Liver (tissue), 9 donors: ENCODE results near the gene MKNK2. TPM values are rescaled to one million over a fixed set of nuclear protein-coding genes. Genes with fewer than 3 reads are reported as not detected.

ENCODE experiments used
- DNase-seq: peaks from one replicate; pipeline ENCODE4 v3.0.0-alpha.2; 2017; ENCODE audit warnings: low spot score
- H3K27ac ChIP-seq, 2 donors: one replicate each; pipeline ENCODE4 v1.7.0; 2013; ENCODE audit warnings: inconsistent platforms in 2 of 2, low read length in 2 of 2, control low read depth in 1 of 2, low read depth in 1 of 2, mild to moderate bottlenecking in 1 of 2
- H3K27me3 ChIP-seq, 4 donors: one replicate each; pipeline versions ENCODE4 v1.6.1 to v1.7.0; 2013; ENCODE audit warnings: low read length in 3 of 4, inconsistent platforms in 1 of 4, mild to moderate bottlenecking in 1 of 4, moderate library complexity in 1 of 4; ENCODE audit not compliant: control insufficient read depth in 4 of 4, insufficient read depth in 4 of 4
- H3K36me3 ChIP-seq, 4 donors: one replicate each; pipeline versions ENCODE4 v1.6.1 to v1.7.0; 2013; ENCODE audit warnings: low read length in 3 of 4, mild to moderate bottlenecking in 3 of 4, low read depth in 1 of 4, moderate library complexity in 1 of 4; ENCODE audit not compliant: control insufficient read depth in 4 of 4, insufficient read depth in 3 of 4
- H3K4me1 ChIP-seq, 4 donors: one replicate each; pipeline versions ENCODE4 v1.6.1 to v1.7.0; 2013; ENCODE audit warnings: low read length in 3 of 4, mild to moderate bottlenecking in 3 of 4, moderate library complexity in 1 of 4; ENCODE audit not compliant: control insufficient read depth in 4 of 4, insufficient read depth in 4 of 4
- H3K4me3 ChIP-seq, 3 donors: one replicate each; pipeline versions ENCODE4 v1.6.1 to v1.7.0; 2013; ENCODE audit warnings: low read length in 3 of 3, control low read depth in 1 of 3, low read depth in 1 of 3, mild to moderate bottlenecking in 1 of 3
- H3K9ac ChIP-seq, 2 donors: one replicate each; pipeline ENCODE4 v1.7.0; 2013; ENCODE audit warnings: low read length in 2 of 2, mild to moderate bottlenecking in 2 of 2, moderate library complexity in 2 of 2, control low read depth in 1 of 2, low read depth in 1 of 2
- H3K9me3 ChIP-seq, 4 donors: one replicate each; pipeline versions ENCODE4 v1.6.1 to v1.7.0; 2013; ENCODE audit warnings: low read length in 3 of 4; ENCODE audit not compliant: control insufficient read depth in 4 of 4
- ATF3 ChIP-seq: IDR thresholded peaks from 2 replicates; pipeline ENCODE4 v1.6.1; 2016; ENCODE audit warnings: antibody characterized with exemption
- CTCF ChIP-seq: fragments of 150-350 bp; IDR thresholded peaks from 2 replicates; pipeline ENCODE4 v1.5.1; 2017; ENCODE audit warnings: improper control_type of control experiment, low read depth, low read length; ENCODE audit not compliant: missing input control
- EGR1 ChIP-seq, 2 donors: IDR thresholded peaks; 2 replicates each; pipeline ENCODE4 v1.6.1; 2016 to 2018; ENCODE audit warnings: antibody characterized with exemption in 2 of 2, low read depth in 2 of 2
- FOXA1 ChIP-seq: IDR thresholded peaks from 2 replicates; pipeline ENCODE4 v1.6.1; 2016; ENCODE audit warnings: antibody characterized with exemption
- FOXA2 ChIP-seq: IDR thresholded peaks from 2 replicates; pipeline ENCODE4 v1.6.1; 2016; ENCODE audit warnings: antibody characterized with exemption
- GABPA ChIP-seq, 2 donors: IDR thresholded peaks in 1 of 2; conservative IDR thresholded peaks in 1 of 2; 2 replicates each; pipeline ENCODE4 v1.6.1; 2016; ENCODE audit warnings: antibody characterized with exemption in 2 of 2, mild to moderate bottlenecking in 1 of 2, moderate library complexity in 1 of 2
- HNF4A ChIP-seq, 2 donors: conservative IDR thresholded peaks; 2 replicates each; pipeline ENCODE4 v1.6.1; 2016; ENCODE audit warnings: antibody characterized with exemption in 2 of 2, mild to moderate bottlenecking in 2 of 2
- HNF4G ChIP-seq: IDR thresholded peaks from 2 replicates; pipeline ENCODE4 v1.6.1; 2016; ENCODE audit warnings: antibody characterized with exemption
- JUND ChIP-seq, 2 donors: IDR thresholded peaks; 2 replicates each; pipeline ENCODE4 v1.6.1; 2016; ENCODE audit warnings: antibody characterized with exemption in 2 of 2
- MAX ChIP-seq: IDR thresholded peaks from 2 replicates; pipeline ENCODE4 v1.6.1; 2016; ENCODE audit warnings: antibody characterized with exemption
- NR2F2 ChIP-seq: IDR thresholded peaks from 2 replicates; pipeline ENCODE4 v1.6.1; 2016; ENCODE audit warnings: antibody characterized with exemption
- RAD21 ChIP-seq, 2 donors: IDR thresholded peaks; 2 replicates each; pipeline ENCODE4 v1.6.1; 2016; ENCODE audit warnings: antibody characterized with exemption in 2 of 2, mild to moderate bottlenecking in 2 of 2
- REST ChIP-seq: IDR thresholded peaks from 2 replicates; pipeline ENCODE4 v1.6.1; 2016; ENCODE audit warnings: antibody characterized with exemption, mild to moderate bottlenecking
- RXRA ChIP-seq, 2 donors: IDR thresholded peaks; 2 replicates each; pipeline ENCODE4 v1.6.1; 2017 to 2018; ENCODE audit warnings: antibody characterized with exemption in 2 of 2, mild to moderate bottlenecking in 1 of 2
- SP1 ChIP-seq: IDR thresholded peaks from 2 replicates; pipeline ENCODE4 v1.6.1; 2018; ENCODE audit warnings: antibody characterized with exemption, mild to moderate bottlenecking
- TAF1 ChIP-seq: conservative IDR thresholded peaks from 2 replicates; pipeline ENCODE4 v1.6.1; 2016; ENCODE audit warnings: antibody characterized with exemption, mild to moderate bottlenecking
- YY1 ChIP-seq: IDR thresholded peaks from 2 replicates; pipeline ENCODE4 v1.6.1; 2016; ENCODE audit warnings: antibody characterized with exemption, mild to moderate bottlenecking
- ZBTB33 ChIP-seq: IDR thresholded peaks from 2 replicates; pipeline ENCODE4 v1.6.1; 2016; ENCODE audit warnings: antibody characterized with exemption
- WGBS: extraction: QIAGEN DNeasy Blood & Tissue Kit; methylation state at CpG from one replicate; pipeline ENCODE4 v1.1.7; 2013; 5-methylcytosine and 5-hydroxymethylcytosine counted together
- polyA plus RNA-seq, 2 donors: library from polyadenylated mRNA; stranded (reverse) in 1 of 2; unstranded in 1 of 2; fragments of 200-250 nt in 1 of 2; fragments of >200 nt in 1 of 2; fragmentation: Nextera tagmentation in 1 of 2; extraction: Ambion mirVana in 1 of 2; gene quantifications; one replicate each; pipeline versions ENCODE4 v1.2.1 to v1.2.3, GENCODE V29; 2013 to 2015
- total RNA-seq, 2 donors: library from RNA; depleted of rRNA; stranded (reverse); fragments of >200 nt; gene quantifications; one replicate each; pipeline ENCODE4 v1.2.3, GENCODE V29; 2014
- donor health status: healthy.
- donor health status: healthy.
- donor health status: healthy.
- donor health status: healthy.
- donor health status: healthy.

Gene MKNK2
- total and polyA plus RNA-seq, 4 donors: 24.7 to 105 (median 46.4) TPM

- Histone ChIP-seq H3K27ac (peak overlapping the region; percentile 72 to 74), H3K4me3 (no peak overlapping the region), H3K9ac (peak overlapping the region in 1 of 2 donors; percentile 6), H3K27me3 (no peaks in the 10 kb centered on the region), H3K9me3 (no peaks in the 10 kb centered on the region), H3K36me3 (no peaks in the 10 kb centered on the region), H3K4me1 (peaks cover 0 to 29% (median 13%) of the 10 kb centered on the region in 4 donors)
- TF ChIP-seq REST: no peak
- peak; percentile 23 for TF ChIP-seq FOXA2
- no peak for TF ChIP-seq CTCF
- no peak for TF ChIP-seq EGR1 (IDR thresholded peaks at IDR 0.05; ENCODE audit: low read depth in 2 of 2)
- TF ChIP-seq JUND (IDR thresholded peaks at IDR 0.05): no peak
- no peak for TF ChIP-seq SP1
- peak; percentile 25 for TF ChIP-seq YY1
- no peak for TF ChIP-seq ATF3
- peak; percentile 18 for TF ChIP-seq ZBTB33
- no peak for TF ChIP-seq FOXA1
- TF ChIP-seq RXRA (IDR thresholded peaks at IDR 0.05): peak in 1 of 2 donors; percentile 40
- TF ChIP-seq HNF4A (conservative IDR thresholded peaks at IDR 0.05): peak in 1 of 2 donors; percentile 43
- TF ChIP-seq NR2F2: no peak
- TF ChIP-seq GABPA (IDR thresholded peaks at IDR 0.05 in 1 of 2, conservative IDR thresholded peaks at IDR 0.05 in 1 of 2): no peak
- no peak for TF ChIP-seq TAF1
- no peak for TF ChIP-seq HNF4G
- peak in 1 of 2 donors; percentile 21 for TF ChIP-seq RAD21 (IDR thresholded peaks at IDR 0.05)
- peak; percentile 35 for TF ChIP-seq MAX
- no peak for DNase-seq
- 37% methylated on average over 9 of the region's 9 CpGs for WGBS
Measured at GRCh38 chr19:2027361-2027760, 23.7 kb downstream of the MKNK2 start.
